GM23338 (cell line): ENCODE data around the gene PLEKHM1. TPM values are rescaled to one million over a fixed set of nuclear protein-coding genes. Genes with fewer than 3 reads are reported as not detected.
A peak's percentile ranks its signal among the peaks of the same experiment; 100 is the strongest.

Experiments
- ATAC-seq: fragments of 200-7000 bp; cut with Tn5 transposase; 3 replicates; pipeline ENCODE4 v1.9.1; 2020
- DNase-seq: peaks from one replicate; pipeline ENCODE4 v3.0.0-alpha.2; 2015; ENCODE audit warnings: low spot score
- H2AFZ ChIP-seq: fragments of 200-600 bp; sonication (generic); 2 replicates; pipeline ENCODE4 v1.8.0; 2016; ENCODE audit warnings: antibody characterized with exemption, mild to moderate bottlenecking, moderate library complexity
- H3F3A ChIP-seq: fragments of 200-600 bp; sonication (generic); replicated peaks from 2 replicates; pipeline ENCODE4 v1.8.0; 2017; ENCODE audit warnings: antibody characterized with exemption, mixed run types, low read depth
- H3K27ac ChIP-seq: fragments of 200-600 bp; sonication (generic); 2 replicates; pipeline ENCODE4 v1.6.1; 2016; ENCODE audit warnings: low read depth
- H3K27me3 ChIP-seq: fragments of 200-600 bp; sonication (generic); 2 replicates; pipeline ENCODE4 v1.8.0; 2016; ENCODE audit warnings: mild to moderate bottlenecking, mixed run types, moderate library complexity; ENCODE audit not compliant: insufficient read depth
- H3K36me3 ChIP-seq: fragments of 200-600 bp; sonication (generic); 2 replicates; pipeline ENCODE4 v1.8.0; 2016; ENCODE audit warnings: mild to moderate bottlenecking; ENCODE audit not compliant: insufficient read depth
- H3K4me1 ChIP-seq: fragments of 200-600 bp; sonication (generic); 2 replicates; pipeline ENCODE4 v1.8.0; 2016; ENCODE audit warnings: mild to moderate bottlenecking, moderate library complexity; ENCODE audit not compliant: insufficient read depth
- H3K4me2 ChIP-seq: fragments of 200-600 bp; sonication (generic); 2 replicates; pipeline ENCODE4 v1.7.1; 2017; ENCODE audit warnings: mixed run types
- H3K4me3 ChIP-seq: fragments of 200-600 bp; sonication (generic); 2 replicates; pipeline ENCODE4 v1.6.1; 2016; ENCODE audit warnings: mixed run types
- H3K79me2 ChIP-seq: fragments of 200-600 bp; sonication (generic); replicated peaks from 2 replicates; pipeline ENCODE4 v1.8.0; 2017; ENCODE audit warnings: mild to moderate bottlenecking; ENCODE audit not compliant: insufficient read depth
- H3K9me2 ChIP-seq: fragments of 200-600 bp; sonication (generic); 2 replicates; pipeline ENCODE4 v1.8.0; 2017; ENCODE audit not compliant: insufficient read depth
- H4K20me1 ChIP-seq: fragments of 200-600 bp; sonication (generic); replicated peaks from 2 replicates; pipeline ENCODE4 v1.8.0; 2017; ENCODE audit warnings: mild to moderate bottlenecking; ENCODE audit not compliant: insufficient read depth
- H3K27ac Mint-ChIP-seq: 2 replicates; pipeline ENCODE4 v1.8.0; 2020; ENCODE audit warnings: inconsistent platforms, mild to moderate bottlenecking, moderate library complexity, mixed read lengths
- H3K27me3 Mint-ChIP-seq: 3 replicates; pipeline ENCODE4 v1.8.0; 2022; ENCODE audit warnings: low read depth, mild to moderate bottlenecking, moderate library complexity, mixed read lengths, inconsistent platforms; ENCODE audit not compliant: insufficient read depth, poor library complexity
- H3K36me3 Mint-ChIP-seq: 3 replicates; pipeline ENCODE4 v1.8.0; 2021; ENCODE audit warnings: low read depth, mild to moderate bottlenecking, inconsistent platforms, moderate library complexity, mixed read lengths
- H3K4me1 Mint-ChIP-seq: 3 replicates; pipeline ENCODE4 v1.8.0; 2020; ENCODE audit warnings: mild to moderate bottlenecking, inconsistent platforms, mixed read lengths
- H3K4me3 Mint-ChIP-seq: 3 replicates; pipeline ENCODE4 v1.8.0; 2021; ENCODE audit warnings: moderate library complexity, mild to moderate bottlenecking, inconsistent platforms, mixed read lengths
- H3K9me3 Mint-ChIP-seq: 3 replicates; pipeline ENCODE4 v1.8.0; 2020; ENCODE audit warnings: moderate library complexity, mild to moderate bottlenecking, inconsistent platforms, mixed read lengths
- JUNB ChIP-seq: IDR thresholded peaks from one replicate; pipeline ENCODE4 v1.6.1; 2016; ENCODE audit warnings: antibody characterized with exemption; ENCODE audit not compliant: unreplicated experiment
- POLR2AphosphoS5 ChIP-seq: IDR thresholded peaks from 2 replicates; pipeline ENCODE4 v1.6.1; 2016; ENCODE audit warnings: antibody characterized with exemption, low read depth
- ZNF331 ChIP-seq: fragments of 250-450 bp; sonication (Bioruptor Pico); IDR thresholded peaks from 2 replicates; pipeline ENCODE4 v1.5.0; 2020; ENCODE audit warnings: low read depth, mild to moderate bottlenecking, moderate library complexity
- polyA plus RNA-seq: library from polyadenylated mRNA; unstranded; fragments of >200 nt; fragmentation: Nextera tagmentation; extraction: Ambion mirVana; gene quantifications from 2 replicates; pipeline ENCODE4 v1.2.1, GENCODE V29; 2016
- total RNA-seq: library from RNA; depleted of rRNA; stranded (reverse); fragments of >200 nt; shearing (Covaris generic); gene quantifications from 2 replicates; pipeline ENCODE4 v1.2.3, GENCODE V29; 2014
- TF ChIP-seq, protein P1 (sequence below): fragments of 250-450 bp; sonication (Bioruptor Pico); IDR thresholded peaks from 2 replicates; pipeline ENCODE4 v1.5.0; 2020; ENCODE audit warnings: mild to moderate bottlenecking, moderate library complexity

PLEKHM1 gene
- total and polyA plus RNA-seq, 2 experiments from 2014 or later = 4.4 to 17.9 TPM

DNA sequence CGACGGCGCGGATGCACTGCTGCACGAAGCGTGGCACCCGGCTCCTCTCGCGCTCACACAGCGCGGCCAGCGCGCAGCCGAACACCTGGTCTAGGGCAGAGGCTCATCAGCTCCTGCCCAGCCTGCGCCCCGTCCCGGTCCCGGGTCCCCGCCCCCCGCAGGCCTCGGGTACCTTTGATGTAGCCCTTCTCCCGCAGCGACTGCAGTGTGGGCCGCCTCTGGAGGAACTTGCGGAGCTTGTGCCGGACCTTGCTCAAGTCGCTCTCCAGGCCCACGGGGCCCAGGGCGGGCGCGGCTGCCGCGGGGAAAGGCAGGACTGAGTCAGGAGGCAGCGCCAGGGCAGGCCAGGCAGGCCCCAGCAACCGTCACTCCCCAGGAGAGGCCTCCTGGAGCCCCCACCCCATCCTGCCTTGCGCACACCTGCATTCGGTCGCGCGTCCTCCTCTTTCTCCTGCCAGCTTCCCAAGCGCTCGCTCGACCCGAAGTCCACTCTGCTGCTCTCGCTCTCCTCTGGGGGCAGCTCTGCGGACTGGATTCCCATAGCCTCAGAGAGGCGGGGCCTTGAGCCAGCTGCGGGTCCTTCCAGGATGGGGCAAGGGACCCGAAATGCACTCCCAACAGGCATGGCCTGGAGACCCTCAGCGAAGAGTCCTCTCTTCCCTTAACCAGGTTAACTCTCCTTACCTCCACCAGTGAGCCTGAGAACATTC is 93.9 kb downstream of the PLEKHM1 start:
- H3K36me3 ChIP-seq = no peaks in the 10 kb centered on the region
- H3K9me2 ChIP-seq = no peaks in the 10 kb centered on the region
- H4K20me1 ChIP-seq = no peaks in the 10 kb centered on the region
- no peaks in the 10 kb centered on the region for H3F3A ChIP-seq
- ATAC-seq (peak; percentile 21), DNase-seq (peak; percentile 47)
- H3K4me3 ChIP-seq = no peak overlapping the region
- Mint-ChIP-seq H3K9me3 (no peaks in the 10 kb centered on the region), H3K36me3 (peaks cover 8% of the 10 kb centered on the region; the same call in 2 of the 3 replicates), H3K4me3 (no peak overlapping the region; the same call in 2 of the 3 replicates), H3K27ac (no peak overlapping the region), H3K27me3 (peaks cover 20% of the 10 kb centered on the region), H3K4me1 (peaks cover 3% of the 10 kb centered on the region)
- peaks cover 6% of the 10 kb centered on the region; the same call in 1 of the 2 replicates for H3K4me1 ChIP-seq
- no peaks in the 10 kb centered on the region for H3K27me3 ChIP-seq
- no peak overlapping the region for H2AFZ ChIP-seq
- no peaks in the 10 kb centered on the region for H3K79me2 ChIP-seq
- no peak overlapping the region for H3K4me2 ChIP-seq
- H3K27ac ChIP-seq = no peak overlapping the region
- TF ChIP-seq POLR2AphosphoS5 (no peak), JUNB (no peak), ZNF331 (CRISPR knock-in tag) (no peak)
- TF ChIP-seq, protein P1, sequence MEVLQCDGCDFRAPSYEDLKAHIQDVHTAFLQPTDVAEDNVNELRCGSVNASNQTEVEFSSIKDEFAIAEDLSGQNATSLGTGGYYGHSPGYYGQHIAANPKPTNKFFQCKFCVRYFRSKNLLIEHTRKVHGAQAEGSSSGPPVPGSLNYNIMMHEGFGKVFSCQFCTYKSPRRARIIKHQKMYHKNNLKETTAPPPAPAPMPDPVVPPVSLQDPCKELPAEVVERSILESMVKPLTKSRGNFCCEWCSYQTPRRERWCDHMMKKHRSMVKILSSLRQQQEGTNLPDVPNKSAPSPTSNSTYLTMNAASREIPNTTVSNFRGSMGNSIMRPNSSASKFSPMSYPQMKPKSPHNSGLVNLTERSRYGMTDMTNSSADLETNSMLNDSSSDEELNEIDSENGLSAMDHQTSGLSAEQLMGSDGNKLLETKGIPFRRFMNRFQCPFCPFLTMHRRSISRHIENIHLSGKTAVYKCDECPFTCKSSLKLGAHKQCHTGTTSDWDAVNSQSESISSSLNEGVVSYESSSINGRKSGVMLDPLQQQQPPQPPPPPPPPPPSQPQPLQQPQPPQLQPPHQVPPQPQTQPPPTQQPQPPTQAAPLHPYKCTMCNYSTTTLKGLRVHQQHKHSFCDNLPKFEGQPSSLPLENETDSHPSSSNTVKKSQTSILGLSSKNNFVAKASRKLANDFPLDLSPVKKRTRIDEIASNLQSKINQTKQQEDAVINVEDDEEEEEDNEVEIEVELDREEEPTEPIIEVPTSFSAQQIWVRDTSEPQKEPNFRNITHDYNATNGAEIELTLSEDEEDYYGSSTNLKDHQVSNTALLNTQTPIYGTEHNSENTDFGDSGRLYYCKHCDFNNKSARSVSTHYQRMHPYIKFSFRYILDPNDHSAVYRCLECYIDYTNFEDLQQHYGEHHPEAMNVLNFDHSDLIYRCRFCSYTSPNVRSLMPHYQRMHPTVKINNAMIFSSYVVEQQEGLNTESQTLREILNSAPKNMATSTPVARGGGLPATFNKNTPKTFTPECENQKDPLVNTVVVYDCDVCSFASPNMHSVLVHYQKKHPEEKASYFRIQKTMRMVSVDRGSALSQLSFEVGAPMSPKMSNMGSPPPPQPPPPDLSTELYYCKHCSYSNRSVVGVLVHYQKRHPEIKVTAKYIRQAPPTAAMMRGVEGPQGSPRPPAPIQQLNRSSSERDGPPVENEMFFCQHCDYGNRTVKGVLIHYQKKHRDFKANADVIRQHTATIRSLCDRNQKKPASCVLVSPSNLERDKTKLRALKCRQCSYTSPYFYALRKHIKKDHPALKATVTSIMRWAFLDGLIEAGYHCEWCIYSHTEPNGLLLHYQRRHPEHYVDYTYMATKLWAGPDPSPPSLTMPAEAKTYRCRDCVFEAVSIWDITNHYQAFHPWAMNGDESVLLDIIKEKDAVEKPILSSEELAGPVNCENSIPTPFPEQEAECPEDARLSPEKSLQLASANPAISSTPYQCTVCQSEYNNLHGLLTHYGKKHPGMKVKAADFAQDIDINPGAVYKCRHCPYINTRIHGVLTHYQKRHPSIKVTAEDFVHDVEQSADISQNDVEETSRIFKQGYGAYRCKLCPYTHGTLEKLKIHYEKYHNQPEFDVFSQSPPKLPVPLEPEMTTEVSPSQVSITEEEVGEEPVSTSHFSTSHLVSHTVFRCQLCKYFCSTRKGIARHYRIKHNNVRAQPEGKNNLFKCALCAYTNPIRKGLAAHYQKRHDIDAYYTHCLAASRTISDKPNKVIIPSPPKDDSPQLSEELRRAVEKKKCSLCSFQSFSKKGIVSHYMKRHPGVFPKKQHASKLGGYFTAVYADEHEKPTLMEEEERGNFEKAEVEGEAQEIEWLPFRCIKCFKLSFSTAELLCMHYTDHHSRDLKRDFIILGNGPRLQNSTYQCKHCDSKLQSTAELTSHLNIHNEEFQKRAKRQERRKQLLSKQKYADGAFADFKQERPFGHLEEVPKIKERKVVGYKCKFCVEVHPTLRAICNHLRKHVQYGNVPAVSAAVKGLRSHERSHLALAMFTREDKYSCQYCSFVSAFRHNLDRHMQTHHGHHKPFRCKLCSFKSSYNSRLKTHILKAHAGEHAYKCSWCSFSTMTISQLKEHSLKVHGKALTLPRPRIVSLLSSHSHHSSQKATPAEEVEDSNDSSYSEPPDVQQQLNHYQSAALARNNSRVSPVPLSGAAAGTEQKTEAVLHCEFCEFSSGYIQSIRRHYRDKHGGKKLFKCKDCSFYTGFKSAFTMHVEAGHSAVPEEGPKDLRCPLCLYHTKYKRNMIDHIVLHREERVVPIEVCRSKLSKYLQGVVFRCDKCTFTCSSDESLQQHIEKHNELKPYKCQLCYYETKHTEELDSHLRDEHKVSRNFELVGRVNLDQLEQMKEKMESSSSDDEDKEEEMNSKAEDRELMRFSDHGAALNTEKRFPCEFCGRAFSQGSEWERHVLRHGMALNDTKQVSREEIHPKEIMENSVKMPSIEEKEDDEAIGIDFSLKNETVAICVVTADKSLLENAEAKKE (CRISPR knock-in tag) = no peak
